AG09319 (cell line): ENCODE measurements around the gene ZNF792.
"Not testable (repeated sequence)": the region's sequence is repeated elsewhere in the genome, so short reads cannot be mapped to it uniquely, and the experiment has no call there.

ENCODE experiments used
- DNase-seq: peaks from one replicate; pipeline ENCODE4 v3.0.0-alpha.2; 2010; ENCODE audit warnings: low read depth; ENCODE audit errors: extremely low read depth
- CTCF ChIP-seq: IDR thresholded peaks from 2 replicates; pipeline ENCODE4 v1.5.1; 2011; ENCODE audit warnings: low read depth, mild to moderate bottlenecking, inconsistent platforms, low read length, moderate library complexity

Gene ZNF792

GRCh38 chr19:34943861-34944573 lies 20.0 kb downstream of the ZNF792 start:
- no peak for TF ChIP-seq CTCF

GRCh38 chr19:34938886-34939285 lies 25.1 kb downstream of the ZNF792 start:
- no peak for DNase-seq
- no peak for TF ChIP-seq CTCF

More at GRCh38 chr19:34943861-34944573, 20.0 kb downstream of the ZNF792 start:
- no peak for DNase-seq

- TF ChIP-seq CTCF, result no peak
- no peak for DNase-seq
These were observed 27.8 kb downstream of the ZNF792 start for GRCh38 chr19:34936184-34936583.

- no peak for TF ChIP-seq CTCF
- DNase-seq, result no peak
These were observed 31.5 kb downstream of the ZNF792 start for GRCh38 chr19:34932494-34932893.

- no peak for TF ChIP-seq CTCF
- DNase-seq, result peak; percentile 75
These were observed 37.2 kb downstream of the ZNF792 start, which contains the start of gene ZNF30 for GRCh38 chr19:34926685-34927375. Gene ZNF30 (plus strand): TSS chr19:34926903. CDS start chr19:34929948, 3,045 bp downstream.

- TF ChIP-seq CTCF, result no peak
- no peak for DNase-seq
These were observed 37.7 kb downstream of the ZNF792 start for GRCh38 chr19:34926361-34926684.

- DNase-seq, result no peak
- TF ChIP-seq CTCF, result no peak
These were observed 38.7 kb downstream of the ZNF792 start for GRCh38 chr19:34925278-34925855.

- DNase-seq, result not testable (repeated sequence)
These were observed 43.8 kb downstream of the ZNF792 start for GRCh38 chr19:34920090-34920786.
